Kidney (tissue), 14 donors: ENCODE results near the gene MED27. TPM values are rescaled to one million over a fixed set of nuclear protein-coding genes. Genes with fewer than 3 reads are reported as not detected.

Source experiments
- DNase-seq, 5 donors: peaks; one replicate each; pipeline ENCODE4 v3.0.0-alpha.2; 2013 to 2020
- FAIRE-seq: peaks from 2 replicates; lab custom pipeline; 2012; peaks lifted over from hg19 to GRCh38; lab: Jason Lieb, UNC
- H3K27ac ChIP-seq, 2 donors: one replicate each; pipeline ENCODE4 v1.7.0; 2013; ENCODE audit warnings: low read depth in 2 of 2, low read length in 2 of 2, inconsistent platforms in 1 of 2
- H3K27me3 ChIP-seq: one replicate; pipeline ENCODE4 v1.7.1; 2013; ENCODE audit warnings: low read length, inconsistent platforms; ENCODE audit not compliant: control insufficient read depth, insufficient read depth
- H3K36me3 ChIP-seq, 3 donors: one replicate each; pipeline versions ENCODE4 v1.7.0 to v1.7.1; 2013; ENCODE audit warnings: low read length in 3 of 3, control low read depth in 1 of 3, inconsistent platforms in 1 of 3; ENCODE audit not compliant: insufficient read depth in 3 of 3, control insufficient read depth in 2 of 3
- H3K4me1 ChIP-seq, 3 donors: one replicate each; pipeline versions ENCODE4 v1.7.0 to v1.7.1; 2013; ENCODE audit warnings: low read length in 3 of 3, inconsistent platforms in 1 of 3, low read depth in 1 of 3; ENCODE audit not compliant: control insufficient read depth in 2 of 3, insufficient read depth in 2 of 3
- H3K4me3 ChIP-seq, 3 donors: one replicate each; pipeline versions ENCODE4 v1.7.0 to v1.8.1; 2013; ENCODE audit warnings: low read length in 3 of 3, control low read depth in 1 of 3, inconsistent platforms in 1 of 3
- H3K9ac ChIP-seq, 3 donors: one replicate each; pipeline versions ENCODE4 v1.7.0 to v1.7.1; 2013; ENCODE audit warnings: low read length in 3 of 3, control low read depth in 1 of 3, inconsistent platforms in 1 of 3
- H3K9me3 ChIP-seq, 3 donors: one replicate each; pipeline versions ENCODE4 v1.7.0 to v1.7.1; 2013; ENCODE audit warnings: low read length in 3 of 3, control low read depth in 1 of 3, inconsistent platforms in 1 of 3; ENCODE audit not compliant: control insufficient read depth in 2 of 3, insufficient read depth in 1 of 3
- CTCF ChIP-seq: IDR thresholded peaks from 3 replicates; pipeline ENCODE4 v1.5.1; 2012; ENCODE audit warnings: mild to moderate bottlenecking, moderate library complexity, borderline replicate concordance; ENCODE audit not compliant: insufficient read depth; ENCODE audit errors: extremely low read depth
- intact Hi-C: fragments of 100-400 bp; cut with DNase I; formaldehyde crosslinking; loops from one replicate; pipeline ENCODE4 v1.11.1; 2022
- polyA plus RNA-seq: library from polyadenylated mRNA; stranded (reverse); fragments of 350-450 nt; fragmentation: Illumina TruSeq; extraction: RNeasy Lipid Tissue Mini Kit (QIAGEN cat#74804); gene quantifications from one replicate; pipeline ENCODE4 v1.2.3, GENCODE V29; 2014; ENCODE audit warnings: low read depth, low replicate concordance; ENCODE audit not compliant: insufficient read depth
- total RNA-seq: library from RNA; stranded (reverse); fragmentation: NEBNext Ultra II Directional; extraction: Animal tissue kit (Norgen Biotek cat#: 25700); gene quantifications from one replicate; pipeline ENCODE4 v1.2.1, GENCODE V29; 2021
- donor health status: control.
- donor health status: control.
- donor health status: control.
- donor health status: control.
- donor health status: control.
- donor health status: DM: yes; HTN: yes; CAD: no.
- donor health status: Normal renal cell carcinoma (clear cell type).

Gene MED27
- total and polyA plus RNA-seq, 2 donors from 2014 or later, result 15.9 to 23.1 TPM

DNA sequence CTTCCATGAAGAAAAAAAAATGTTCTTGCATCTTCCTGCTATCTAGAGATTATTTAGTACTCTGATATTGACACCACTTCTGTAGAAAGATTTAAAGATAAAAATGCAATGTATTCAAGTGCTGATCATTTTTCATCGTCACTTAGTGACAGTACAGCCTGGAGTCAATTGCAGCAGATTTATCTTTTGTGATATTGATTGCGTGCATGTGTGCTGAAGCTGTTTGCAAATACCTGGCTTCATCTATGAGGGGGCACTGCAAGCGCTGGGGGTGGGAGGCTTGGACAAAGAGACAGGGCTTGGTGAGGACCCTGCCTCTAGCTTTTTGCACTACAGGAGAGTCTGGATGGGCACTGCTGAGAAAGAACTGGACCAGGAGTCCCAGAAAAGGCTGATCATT lies 38.0 kb upstream of the MED27 start:
- FAIRE-seq, result no peak
- Histone ChIP-seq H3K9ac (no peak overlapping the region), H3K4me1 (no peaks in the 10 kb centered on the region), H3K4me3 (no peak overlapping the region), H3K27ac (no peak overlapping the region), H3K36me3 (no peaks in the 10 kb centered on the region), H3K27me3 (no peaks in the 10 kb centered on the region), H3K9me3 (no peaks in the 10 kb centered on the region)
- intact Hi-C loops, result no loop called here
- no peak for DNase-seq
- TF ChIP-seq CTCF, result no peak

DNA sequence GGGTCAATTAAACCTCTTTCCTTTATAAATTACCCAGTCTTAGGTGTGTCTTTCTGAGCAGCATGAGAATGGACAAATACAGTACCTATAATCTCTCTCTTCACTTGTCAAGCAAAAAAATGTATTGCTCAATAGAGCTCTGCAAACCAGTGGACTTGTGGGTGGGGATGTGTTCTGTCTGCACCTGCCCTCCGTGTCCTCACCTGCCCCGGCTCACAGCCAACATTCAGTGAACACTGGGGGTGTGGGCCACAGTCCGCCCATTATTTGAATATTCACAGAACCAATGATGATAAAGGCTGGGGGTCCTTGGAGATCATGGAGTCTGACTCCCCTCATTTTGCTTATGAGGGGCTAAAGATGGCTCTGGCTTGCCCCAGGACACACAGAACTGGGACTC lies 36.9 kb upstream of the MED27 start:
- no peaks in the 10 kb centered on the region for H3K9me3 ChIP-seq
- H3K4me3 ChIP-seq, result no peak overlapping the region
- intact Hi-C loops, result no loop called here
- no peak overlapping the region for H3K9ac ChIP-seq
- H3K36me3 ChIP-seq, result no peaks in the 10 kb centered on the region
- DNase-seq (no peak), FAIRE-seq (no peak)
- no peak overlapping the region for H3K27ac ChIP-seq
- H3K27me3 ChIP-seq, result no peaks in the 10 kb centered on the region
- no peaks in the 10 kb centered on the region for H3K4me1 ChIP-seq
- no peak for TF ChIP-seq CTCF

GRCh38 chr9:132114102-132114707 lies 34.5 kb upstream of the MED27 start:
- DNase-seq, result peak; percentile 82 to 90 (median 89)
- no peaks in the 10 kb centered on the region for H3K36me3 ChIP-seq
- no peak overlapping the region for H3K9ac ChIP-seq
- H3K4me3 ChIP-seq, result no peak overlapping the region
- intact Hi-C loops, result no loop called here
- no peaks in the 10 kb centered on the region for H3K9me3 ChIP-seq
- no peaks in the 10 kb centered on the region for H3K27me3 ChIP-seq
- H3K4me1 ChIP-seq, result no peaks in the 10 kb centered on the region
- TF ChIP-seq CTCF, result no peak
- H3K27ac ChIP-seq, result no peak overlapping the region
- FAIRE-seq, result no peak

GRCh38 chr9:132109291-132109690 lies 29.6 kb upstream of the MED27 start:
- H3K9ac ChIP-seq, result no peak overlapping the region
- TF ChIP-seq CTCF, result no peak
- H3K9me3 ChIP-seq, result no peaks in the 10 kb centered on the region
- no peaks in the 10 kb centered on the region for H3K27me3 ChIP-seq
- H3K27ac ChIP-seq, result no peak overlapping the region
- no peaks in the 10 kb centered on the region for H3K4me1 ChIP-seq
- H3K36me3 ChIP-seq, result no peaks in the 10 kb centered on the region
- no peak for FAIRE-seq
- H3K4me3 ChIP-seq, result no peak overlapping the region
- intact Hi-C loops, result no loop called here
- no peak for DNase-seq
